Measurements from ENCODE around the gene TMSB4Y.

Gene TMSB4Y

GRCh38 chrY:13702276-13702675 is 1.4 kb upstream of the TMSB4Y start:
- H3K9ac ChIP-seq (ENCODE audit: low read length) = no peak overlapping the region

GRCh38 chrY:13704121-13704930 is 627 bp downstream of the TMSB4Y start:
- no peaks in the 10 kb centered on the region for H3K27me3 ChIP-seq (ENCODE audit: insufficient read depth, low read length)
- no peaks in the 10 kb centered on the region for H3K79me2 ChIP-seq (ENCODE audit: insufficient read depth, low read length)
- peak overlapping the region; percentile 93 for H2AFZ ChIP-seq (ENCODE audit: low read length)
- peak overlapping the region; percentile 94 for H3K27ac ChIP-seq (ENCODE audit: low read depth, low read length, poor library complexity, severe bottlenecking)
- no peak for TF ChIP-seq CTCF (IDR thresholded peaks at IDR 0.05; ENCODE audit: low read length)
- TF ChIP-seq EZH2 (IDR thresholded peaks at IDR 0.05; ENCODE audit: borderline replicate concordance, low read length) = no peak
- no peaks in the 10 kb centered on the region for H3K36me3 ChIP-seq (ENCODE audit: insufficient read depth, low read length)
- no peaks in the 10 kb centered on the region for H3K9me2 ChIP-seq (ENCODE audit: low read depth, low read length)
- H3K4me2 ChIP-seq (ENCODE audit: low read length) = peak overlapping the region; percentile 95
- H3K4me3 ChIP-seq (ENCODE audit: low read depth, low read length, poor library complexity, severe bottlenecking) = peak overlapping the region; percentile 86
- H4K20me1 ChIP-seq (ENCODE audit: insufficient read depth, low read length) = no peaks in the 10 kb centered on the region
- peak overlapping the region; percentile 96 for H3K9ac ChIP-seq (ENCODE audit: low read length)
- no peaks in the 10 kb centered on the region for H3K9me3 ChIP-seq (ENCODE audit: low read length)
- no peaks in the 10 kb centered on the region for H3F3A ChIP-seq (ENCODE audit: insufficient read depth, low read length)
- peaks cover 8% of the 10 kb centered on the region for H3K4me1 ChIP-seq (ENCODE audit: insufficient read depth, low read length, severe bottlenecking)

More at GRCh38 chrY:13702276-13702675, 1.4 kb upstream of the TMSB4Y start:
- no peaks in the 10 kb centered on the region for H3K79me2 ChIP-seq (ENCODE audit: insufficient read depth, low read length)
- H3K27ac ChIP-seq (ENCODE audit: low read depth, low read length, poor library complexity, severe bottlenecking) = no peak overlapping the region
- no peaks in the 10 kb centered on the region for H3F3A ChIP-seq (ENCODE audit: insufficient read depth, low read length)
- no peaks in the 10 kb centered on the region for H3K36me3 ChIP-seq (ENCODE audit: insufficient read depth, low read length)
- no peak overlapping the region for H2AFZ ChIP-seq (ENCODE audit: low read length)
- H3K9me3 ChIP-seq (ENCODE audit: low read length) = no peaks in the 10 kb centered on the region
- no peaks in the 10 kb centered on the region for H4K20me1 ChIP-seq (ENCODE audit: insufficient read depth, low read length)
- no peaks in the 10 kb centered on the region for H3K27me3 ChIP-seq (ENCODE audit: insufficient read depth, low read length)
- H3K4me3 ChIP-seq (ENCODE audit: low read depth, low read length, poor library complexity, severe bottlenecking) = no peak overlapping the region
- H3K4me1 ChIP-seq (ENCODE audit: insufficient read depth, low read length, severe bottlenecking) = peaks cover 8% of the 10 kb centered on the region
- no peaks in the 10 kb centered on the region for H3K9me2 ChIP-seq (ENCODE audit: low read depth, low read length)
- TF ChIP-seq CTCF (IDR thresholded peaks at IDR 0.05; ENCODE audit: low read length) (no peak), EZH2 (IDR thresholded peaks at IDR 0.05; ENCODE audit: borderline replicate concordance, low read length) (no peak)
- H3K4me2 ChIP-seq (ENCODE audit: low read length) = no peak overlapping the region

- H3K4me2 ChIP-seq (ENCODE audit: low read length) = peak overlapping the region; percentile 95
- TF ChIP-seq CTCF (IDR thresholded peaks at IDR 0.05; ENCODE audit: low read length) = no peak
- no peak for TF ChIP-seq EZH2 (IDR thresholded peaks at IDR 0.05; ENCODE audit: borderline replicate concordance, low read length)
- no peaks in the 10 kb centered on the region for H3K36me3 ChIP-seq (ENCODE audit: insufficient read depth, low read length)
- no peaks in the 10 kb centered on the region for H3K27me3 ChIP-seq (ENCODE audit: insufficient read depth, low read length)
- peak overlapping the region; percentile 86 for H3K4me3 ChIP-seq (ENCODE audit: low read depth, low read length, poor library complexity, severe bottlenecking)
- H3K9ac ChIP-seq (ENCODE audit: low read length) = peak overlapping the region; percentile 96
- no peaks in the 10 kb centered on the region for H4K20me1 ChIP-seq (ENCODE audit: insufficient read depth, low read length)
- peaks cover 8% of the 10 kb centered on the region for H3K4me1 ChIP-seq (ENCODE audit: insufficient read depth, low read length, severe bottlenecking)
- H3K27ac ChIP-seq (ENCODE audit: low read depth, low read length, poor library complexity, severe bottlenecking) = peak overlapping the region; percentile 23
- no peaks in the 10 kb centered on the region for H3K79me2 ChIP-seq (ENCODE audit: insufficient read depth, low read length)
- no peaks in the 10 kb centered on the region for H3F3A ChIP-seq (ENCODE audit: insufficient read depth, low read length)
- H2AFZ ChIP-seq (ENCODE audit: low read length) = no peak overlapping the region
- H3K9me3 ChIP-seq (ENCODE audit: low read length) = no peaks in the 10 kb centered on the region
- no peaks in the 10 kb centered on the region for H3K9me2 ChIP-seq (ENCODE audit: low read depth, low read length)
Observed at GRCh38 chrY:13705197-13705596, 1.5 kb downstream of the TMSB4Y start.

Measured in OCI-LY1 (cell line).